Lung (tissue), 10 donors: ENCODE measurements around the gene OR2T2. TPM values are rescaled to one million over a fixed set of nuclear protein-coding genes. Genes with fewer than 3 reads are reported as not detected.
"Not testable (repeated sequence)": the region's sequence is repeated elsewhere in the genome, so short reads cannot be mapped to it uniquely, and the experiment has no call there.

Source experiments
- ATAC-seq: fragments of 200-7000 bp; cut with Tn5 transposase; one replicate; pipeline ENCODE4 v1.9.1; 2020; ENCODE audit warnings: moderate number of reproducible peaks; ENCODE audit not compliant: insufficient read depth, low FRiP score
- DNase-seq, 3 donors: peaks; one replicate each; pipeline ENCODE4 v3.0.0-alpha.2; 2013 to 2017
- H3K27ac ChIP-seq, 2 donors: one replicate each; pipeline ENCODE4 v1.5.1; 2013; ENCODE audit warnings: mild to moderate bottlenecking in 2 of 2, moderate library complexity in 2 of 2, control low read depth in 1 of 2, inconsistent platforms in 1 of 2, low read depth in 1 of 2, low read length in 1 of 2
- H3K27me3 ChIP-seq, 3 donors: one replicate each; pipeline ENCODE4 v1.5.1; 2013; ENCODE audit warnings: low read length in 2 of 3; ENCODE audit not compliant: control insufficient read depth in 3 of 3, insufficient read depth in 3 of 3
- H3K36me3 ChIP-seq, 4 donors: one replicate each; pipeline ENCODE4 v1.5.1; 2013; ENCODE audit warnings: low read length in 4 of 4, mild to moderate bottlenecking in 1 of 4, moderate library complexity in 1 of 4; ENCODE audit not compliant: control insufficient read depth in 4 of 4, insufficient read depth in 4 of 4
- H3K4me1 ChIP-seq, 5 donors: one replicate each; pipeline ENCODE4 v1.5.1; 2013; ENCODE audit warnings: low read length in 5 of 5, mild to moderate bottlenecking in 2 of 5, moderate library complexity in 1 of 5; ENCODE audit not compliant: control insufficient read depth in 5 of 5, insufficient read depth in 5 of 5
- H3K4me3 ChIP-seq: one replicate; pipeline ENCODE4 v1.5.1; 2013; ENCODE audit warnings: mild to moderate bottlenecking, control low read depth, moderate library complexity
- H3K9ac ChIP-seq, 2 donors: one replicate each; pipeline ENCODE4 v1.5.1; 2013; ENCODE audit warnings: low read length in 2 of 2, control low read depth in 1 of 2; ENCODE audit not compliant: insufficient read depth in 1 of 2
- H3K9me3 ChIP-seq, 4 donors: one replicate each; pipeline ENCODE4 v1.5.1; 2013; ENCODE audit warnings: low read length in 3 of 4, mild to moderate bottlenecking in 1 of 4, moderate library complexity in 1 of 4; ENCODE audit not compliant: control insufficient read depth in 4 of 4, insufficient read depth in 3 of 4
- WGBS, 2 donors: extraction: QIAGEN DNeasy Blood & Tissue Kit; methylation state at CpG; one replicate each; pipeline ENCODE4 v1.1.7; 2013; 5-methylcytosine and 5-hydroxymethylcytosine counted together
- polyA plus RNA-seq, 2 donors: library from polyadenylated mRNA; stranded (reverse); fragments of 200-250 nt; gene quantifications; one replicate each; pipeline ENCODE4 v1.2.1, GENCODE V29; 2013
- total RNA-seq, 2 donors: library from RNA; depleted of rRNA in 1 of 2; stranded (reverse); fragments of >200 nt in 1 of 2; gene quantifications; one replicate each; pipeline ENCODE4 v1.2.1, GENCODE V29; 2014 to 2021
- donor health status: Bipolar disorder and iron deficiency.
- donor health status: healthy.
- donor health status: DM: yes; HTN: yes; CAD: no.

Gene OR2T2
- total and polyA plus RNA-seq, 4 donors: not detected

DNA sequence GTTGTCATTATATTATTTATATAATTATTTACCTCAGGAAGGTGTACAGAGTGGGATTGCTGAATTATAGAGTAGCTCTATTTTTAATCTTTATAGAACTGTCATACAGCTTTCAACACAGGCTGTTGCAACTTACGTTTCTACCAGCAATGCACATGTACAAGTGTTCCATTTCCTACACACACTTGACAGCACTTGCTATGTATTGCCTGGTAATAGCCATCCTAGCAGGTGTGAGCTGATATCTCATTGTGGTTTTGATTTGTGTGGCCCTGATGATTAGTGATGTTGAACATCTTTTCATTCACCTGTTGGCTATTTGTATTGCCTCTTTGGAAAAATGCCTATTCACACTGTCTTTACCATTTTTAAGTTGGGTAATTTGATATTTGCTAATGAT, 30.2 kb downstream of the OR2T2 start:
- not testable (repeated sequence) for H3K4me1 ChIP-seq, H3K9me3 ChIP-seq, ATAC-seq, H3K27ac ChIP-seq, H3K9ac ChIP-seq, H3K27me3 ChIP-seq, H3K36me3 ChIP-seq, DNase-seq, H3K4me3 ChIP-seq
- WGBS, 2 donors: no CpG with 5 or more reads among the region's 1 CpG

DNA sequence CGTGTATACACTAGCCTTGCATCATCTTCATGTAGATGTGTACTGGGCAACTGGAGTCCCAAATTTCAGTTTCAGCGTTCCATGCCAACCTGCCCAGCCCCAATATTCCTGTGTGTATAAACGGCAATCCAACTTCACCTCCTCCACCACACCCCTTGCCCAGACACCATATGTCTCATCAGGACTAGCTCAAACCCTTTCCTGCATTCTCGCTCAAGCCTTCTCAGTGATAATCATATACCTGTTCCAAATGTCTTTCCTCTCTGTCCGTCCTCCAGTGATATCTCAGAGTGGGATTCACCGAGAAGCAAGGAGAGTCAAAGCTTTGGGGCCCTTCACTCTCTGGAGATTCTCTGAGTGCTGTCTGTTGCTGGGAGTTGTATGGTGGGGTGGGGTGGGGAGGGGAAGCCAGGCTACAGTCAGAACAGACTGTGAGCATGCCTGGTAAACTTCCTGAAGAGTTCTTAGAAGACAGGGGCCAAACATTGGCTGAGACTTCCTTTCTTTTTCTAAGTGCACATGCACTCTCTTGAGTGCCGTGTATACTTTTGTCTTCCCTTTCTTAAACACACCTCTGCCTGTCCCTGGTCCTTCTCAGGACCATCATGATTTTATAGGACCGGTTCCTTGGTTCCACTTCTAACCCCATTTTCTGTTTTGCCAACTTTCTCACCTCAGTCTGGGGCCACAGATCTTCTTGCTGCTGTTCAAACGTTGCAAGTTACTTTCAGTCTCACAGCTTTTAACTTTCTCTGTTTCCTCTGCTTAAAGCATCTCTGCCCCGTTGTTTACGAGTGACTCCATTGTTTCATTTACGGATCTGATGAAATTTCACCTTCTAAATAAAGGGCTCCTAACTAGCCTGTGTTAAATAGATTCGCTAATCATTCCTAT, 36.5 kb downstream of the OR2T2 start:
- not testable (repeated sequence) for H3K27ac ChIP-seq, H3K36me3 ChIP-seq, ATAC-seq, H3K9me3 ChIP-seq, H3K4me3 ChIP-seq, H3K9ac ChIP-seq, H3K27me3 ChIP-seq, DNase-seq, H3K4me1 ChIP-seq
- 61 to 62% methylated on average over 13 of the region's 13 CpGs for WGBS, 2 donors

DNA sequence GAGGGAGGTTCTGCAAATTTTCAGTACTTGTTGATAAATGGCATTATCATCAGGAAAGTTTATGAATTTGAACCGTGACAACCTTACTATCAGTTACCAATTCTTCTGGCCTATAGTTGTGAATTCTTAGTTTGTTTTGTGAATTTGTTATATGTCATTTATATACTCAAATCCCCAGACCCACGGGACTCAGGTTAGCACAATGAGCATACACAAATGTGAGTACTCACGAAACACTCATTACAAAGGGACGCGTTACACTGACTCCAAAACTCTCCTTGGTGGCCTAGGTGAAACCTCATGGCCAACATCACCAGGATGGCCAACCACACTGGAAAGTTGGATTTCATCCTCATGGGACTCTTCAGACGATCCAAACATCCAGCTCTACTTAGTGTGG, 42.9 kb downstream of the OR2T2 start, which contains the start of gene OR2T5:
Gene OR2T5, plus strand, starts transcription at position 301 of the 400 bp plus-strand sequence. Its CDS starts 0 bp downstream, at position 301.
- H3K36me3 ChIP-seq, ATAC-seq, H3K4me3 ChIP-seq, H3K27me3 ChIP-seq, H3K9ac ChIP-seq, DNase-seq, H3K27ac ChIP-seq, H3K4me1 ChIP-seq, H3K9me3 ChIP-seq: not testable (repeated sequence)
- WGBS, 2 donors: 78 to 93% methylated on average over 4 to 5 of the region's 6 CpGs

DNA sequence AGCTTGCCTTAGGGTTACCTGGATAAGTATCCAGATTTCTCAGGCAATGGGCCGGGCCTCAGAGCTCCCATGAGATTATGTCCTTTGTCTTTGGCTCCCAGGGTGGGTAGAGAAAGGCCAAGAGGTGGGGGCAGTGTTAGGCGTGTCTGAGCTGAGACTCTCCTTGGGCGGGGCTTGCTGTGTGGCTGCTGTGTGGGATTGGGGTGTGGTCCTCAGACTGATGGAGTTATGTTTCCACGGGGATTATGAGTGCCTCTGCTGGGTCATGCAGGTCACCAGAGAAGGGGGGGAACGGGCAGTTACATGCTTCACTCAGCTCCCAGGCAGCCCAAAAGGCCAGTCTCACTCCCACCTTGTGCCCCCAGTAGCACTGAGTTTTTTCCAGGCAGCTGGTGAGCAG, 51.2 kb downstream of the OR2T2 start:
- not testable (repeated sequence) for ATAC-seq, H3K36me3 ChIP-seq, H3K27me3 ChIP-seq, H3K4me1 ChIP-seq, DNase-seq, H3K4me3 ChIP-seq, H3K9ac ChIP-seq, H3K27ac ChIP-seq, H3K9me3 ChIP-seq
- WGBS, 2 donors: no CpG with 5 or more reads among the region's 5 CpGs

DNA sequence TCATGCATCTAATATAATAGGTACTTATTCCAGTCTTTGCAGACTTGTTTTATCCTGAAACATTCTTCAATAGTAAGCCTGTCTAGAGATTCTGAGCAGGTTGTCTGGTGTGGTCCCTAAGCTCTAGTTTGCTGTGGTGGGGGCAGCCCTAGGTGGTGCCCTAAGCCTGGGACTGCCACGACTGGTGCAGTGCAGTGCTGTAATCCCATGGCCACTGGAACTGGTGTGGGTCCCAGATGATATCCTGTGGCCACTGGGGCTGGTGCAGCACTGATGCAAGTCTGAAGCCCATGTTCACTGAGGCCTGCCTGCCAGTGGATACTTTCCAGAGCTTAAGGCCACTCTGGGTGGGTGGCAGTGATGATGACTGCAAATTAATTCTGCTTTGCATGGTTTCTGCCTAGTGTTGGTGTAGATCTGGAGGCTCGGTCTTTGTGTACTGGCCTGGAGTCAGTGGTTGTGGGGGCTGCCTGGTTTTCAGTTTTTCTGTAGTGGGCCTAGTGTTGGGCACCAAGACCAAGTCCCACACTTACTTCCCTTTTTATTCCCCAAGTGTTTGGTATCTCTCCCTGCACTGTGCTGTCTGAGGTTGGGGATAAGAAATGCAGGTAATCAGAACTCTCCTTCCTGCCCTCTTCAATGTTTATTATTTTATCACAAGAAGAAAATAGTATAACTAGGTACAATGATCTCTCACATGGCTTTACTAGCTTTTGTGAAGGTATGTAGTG, 55.0 kb downstream of the OR2T2 start:
- H3K36me3 ChIP-seq, H3K9ac ChIP-seq, H3K27ac ChIP-seq, H3K9me3 ChIP-seq, ATAC-seq, DNase-seq, H3K27me3 ChIP-seq, H3K4me3 ChIP-seq, H3K4me1 ChIP-seq: not testable (repeated sequence)
- WGBS, 2 donors: 82 to 92% methylated on average over 1 of the region's 2 CpGs

Other genes starting within 250 kb of the OR2T2 start
- gene OR2M3, start 248.4 kb upstream of the OR2T2 start, total RNA-seq: not detected
- gene OR2M3, start 248.4 kb upstream of the OR2T2 start, polyA plus RNA-seq: not detected
- gene OR2M4, start 214.2 kb upstream of the OR2T2 start, total RNA-seq: not detected
- gene OR2M4, start 214.2 kb upstream of the OR2T2 start, polyA plus RNA-seq: not detected
- not detected for gene OR2T33, start 167.7 kb upstream of the OR2T2 start, total RNA-seq
- gene OR2T33, start 167.7 kb upstream of the OR2T2 start, polyA plus RNA-seq: not detected
- gene OR2T12, start 142.2 kb upstream of the OR2T2 start, total RNA-seq: not detected
- not detected for gene OR2T12, start 142.2 kb upstream of the OR2T2 start, polyA plus RNA-seq
- not detected for gene OR2M7, start 121.1 kb upstream of the OR2T2 start, total RNA-seq
- gene OR2M7, start 121.1 kb upstream of the OR2T2 start, polyA plus RNA-seq: not detected
- not detected for gene OR14C36, start 96.9 kb upstream of the OR2T2 start, total RNA-seq
- not detected for gene OR14C36, start 96.9 kb upstream of the OR2T2 start, polyA plus RNA-seq
- not detected for gene OR2T4, start 84.0 kb upstream of the OR2T2 start, total RNA-seq
- not detected for gene OR2T4, start 84.0 kb upstream of the OR2T2 start, polyA plus RNA-seq
- not detected for gene OR2T6, start 69.9 kb upstream of the OR2T2 start, total RNA-seq
- gene OR2T6, start 69.9 kb upstream of the OR2T2 start, polyA plus RNA-seq: not detected
- gene OR2T1, start 42.6 kb upstream of the OR2T2 start, total RNA-seq: not detected
- gene OR2T1, start 42.6 kb upstream of the OR2T2 start, polyA plus RNA-seq: not detected
- not detected for gene OR2T3, start 27.7 kb downstream of the OR2T2 start, total RNA-seq
- gene OR2T3, start 27.7 kb downstream of the OR2T2 start, polyA plus RNA-seq: not detected
- not detected for gene OR2T5, start 43.0 kb downstream of the OR2T2 start, total RNA-seq
- not detected for gene OR2T5, start 43.0 kb downstream of the OR2T2 start, polyA plus RNA-seq
- gene OR2G6, start 62.4 kb downstream of the OR2T2 start, total RNA-seq: not detected
- not detected for gene OR2G6, start 62.4 kb downstream of the OR2T2 start, polyA plus RNA-seq
- not detected for gene OR2T29, start 117.1 kb downstream of the OR2T2 start, total RNA-seq
- not detected for gene OR2T29, start 117.1 kb downstream of the OR2T2 start, polyA plus RNA-seq
- not detected for gene OR2T34, start 129.1 kb downstream of the OR2T2 start, total RNA-seq
- not detected for gene OR2T34, start 129.1 kb downstream of the OR2T2 start, polyA plus RNA-seq
- not detected for gene OR2T10, start 152.1 kb downstream of the OR2T2 start, total RNA-seq
- not detected for gene OR2T10, start 152.1 kb downstream of the OR2T2 start, polyA plus RNA-seq
- not detected for gene OR2T11, start 189.5 kb downstream of the OR2T2 start, total RNA-seq
- not detected for gene OR2T11, start 189.5 kb downstream of the OR2T2 start, polyA plus RNA-seq
- gene OR2T35, start 199.6 kb downstream of the OR2T2 start, total RNA-seq: not detected
- not detected for gene OR2T35, start 199.6 kb downstream of the OR2T2 start, polyA plus RNA-seq
- gene OR2T27, start 209.9 kb downstream of the OR2T2 start, total RNA-seq: not detected
- not detected for gene OR2T27, start 209.9 kb downstream of the OR2T2 start, polyA plus RNA-seq